K562 (cell line): ENCODE measurements around the gene SUPT3H. TPM values are rescaled to one million over a fixed set of nuclear protein-coding genes. Genes with fewer than 3 reads are reported as not detected.

ENCODE experiments used
- ATAC-seq: fragments of 200-7000 bp; cut with Tn5 transposase; 3 replicates; pipeline ENCODE4 v1.9.1; 2020; ENCODE audit warnings: moderate library complexity
- BruUV-seq: library from RNA; stranded (reverse); fragments of 400-500 nt; replicated peaks from 2 replicates; lab custom pipeline; 2021; lab: Mats Ljungman, UMichigan
- CTCF ChIA-PET: fragments of 300-600 bp; formaldehyde crosslinking; extraction: SDS; loops from one replicate; lab custom pipeline; 2021; ENCODE audit warnings: low intra/inter-chr PET ratio; lab: Yijun Ruan, JAX
- POLR2A ChIA-PET: fragments of 300-600, 350-650 bp; sonication (Branson Sonifier 250); formaldehyde crosslinking; extraction: SDS; loops from one replicate; lab custom pipeline; 2021; ENCODE audit warnings: antibody characterized with exemption, inconsistent platforms; lab: Yijun Ruan, JAX
- DNase-seq, 4 experiments: peaks; one replicate each; pipeline versions ENCODE4 v3.0.0 to v3.0.0-alpha.2; 2011 to 2018; ENCODE audit warnings: low spot score in 3 of 4, mixed read lengths in 3 of 4; ENCODE audit errors: extremely low read depth in 1 of 4
- FAIRE-seq: peaks from 2 replicates; lab custom pipeline; 2011; peaks lifted over from hg19 to GRCh38; lab: Jason Lieb, UNC
- H2AFZ ChIP-seq: 2 replicates; pipeline ENCODE4 v1.6.0; 2011; ENCODE audit warnings: low read depth, low read length, control low read depth, inconsistent platforms
- H3K27ac ChIP-seq: fragments of 200-600 bp; 3 replicates; pipeline ENCODE4 v1.8.0; 2011; ENCODE audit warnings: low read depth, mild to moderate bottlenecking, control low read depth, inconsistent platforms, low read length, moderate library complexity, mixed read lengths; ENCODE audit errors: extremely low read depth
- H3K27me3 ChIP-seq, 2 experiments: fragments of 300-600 bp in 1 of 2; 2 replicates in 1 of 2; 3 replicates in 1 of 2; pipeline versions ENCODE4 v1.6.0 to v1.8.0; 2011; ENCODE audit warnings: inconsistent platforms in 2 of 2, low read length in 2 of 2, mild to moderate bottlenecking in 1 of 2, mixed read lengths in 1 of 2, moderate library complexity in 1 of 2; ENCODE audit not compliant: control insufficient read depth in 2 of 2, insufficient read depth in 2 of 2
- H3K36me3 ChIP-seq: fragments of 300-600 bp; 3 replicates; pipeline ENCODE4 v1.8.0; 2011; ENCODE audit warnings: mild to moderate bottlenecking, low read length, inconsistent platforms; ENCODE audit not compliant: control insufficient read depth, insufficient read depth
- H3K4me1 ChIP-seq, 2 experiments: fragments of 200-600 bp in 1 of 2; replicated peaks in 1 of 2; 2 replicates in 1 of 2; 3 replicates in 1 of 2; pipeline versions ENCODE4 v1.5.1 to v1.8.0; 2011; ENCODE audit warnings: inconsistent platforms in 2 of 2, low read length in 2 of 2, mild to moderate bottlenecking in 1 of 2, mixed read lengths in 1 of 2, moderate library complexity in 1 of 2; ENCODE audit not compliant: control insufficient read depth in 2 of 2, insufficient read depth in 2 of 2
- H3K4me2 ChIP-seq: 2 replicates; pipeline ENCODE4 v1.6.1; 2011; ENCODE audit warnings: low read length, control low read depth, inconsistent platforms, mixed read lengths; ENCODE audit not compliant: insufficient read depth
- H3K4me3 ChIP-seq: fragments of 200-600 bp; sonication (generic), shearing (Covaris generic); 2 replicates; pipeline ENCODE4 v1.5.1; 2016; ENCODE audit warnings: control low read depth, inconsistent platforms
- H3K79me2 ChIP-seq: fragments of 200-600 bp; 3 replicates; pipeline ENCODE4 v1.8.0; 2011; ENCODE audit warnings: low read length, inconsistent platforms; ENCODE audit not compliant: control insufficient read depth, insufficient read depth
- H3K9ac ChIP-seq, 2 experiments: 2 replicates each; pipeline versions ENCODE4 v1.6.0 to v1.6.1; 2011; ENCODE audit warnings: low read depth in 2 of 2, low read length in 2 of 2, control low read depth in 1 of 2, inconsistent platforms in 1 of 2, mild to moderate bottlenecking in 1 of 2, mixed read lengths in 1 of 2; ENCODE audit not compliant: insufficient read depth in 1 of 2
- H3K9me1 ChIP-seq: one replicate; pipeline ENCODE4 v1.6.0; 2011; ENCODE audit warnings: inconsistent platforms, mild to moderate bottlenecking, low read length, moderate library complexity; ENCODE audit not compliant: control insufficient read depth, insufficient read depth
- H3K9me3 ChIP-seq: replicated peaks from 2 replicates; pipeline ENCODE4 v1.5.1; 2011; ENCODE audit warnings: low read depth, low read length, inconsistent platforms; ENCODE audit not compliant: control insufficient read depth, insufficient read depth
- H4K20me1 ChIP-seq: replicated peaks from 2 replicates; pipeline ENCODE4 v1.6.1; 2011; ENCODE audit warnings: low read length, inconsistent platforms, mixed read lengths; ENCODE audit not compliant: control insufficient read depth, insufficient read depth
- MGA ChIP-seq: fragments of 450-650 bp; IDR thresholded peaks from 2 replicates; pipeline ENCODE4 v1.6.1; 2016; ENCODE audit warnings: mild to moderate bottlenecking, moderate library complexity
- SNIP1 ChIP-seq: fragments of 450-650 bp; IDR thresholded peaks from 2 replicates; pipeline ENCODE4 v1.7.1; 2017; ENCODE audit warnings: low read depth, mild to moderate bottlenecking
- TOE1 ChIP-seq, 2 experiments: fragments of 450-650 bp in 1 of 2; sonication (generic) in 1 of 2; formaldehyde crosslinking in 1 of 2; IDR thresholded peaks; 2 replicates each; pipeline versions ENCODE4 v1.7.1 to v1.8.0; 2016 to 2022; ENCODE audit warnings: borderline replicate concordance in 2 of 2, mild to moderate bottlenecking in 2 of 2, antibody characterized with exemption in 1 of 2, inconsistent platforms in 1 of 2, low read depth in 1 of 2, missing genetic modification reagents in 1 of 2, moderate library complexity in 1 of 2
- ZNF134 ChIP-seq: fragments of 250-450 bp; sonication (Bioruptor Pico); conservative IDR thresholded peaks from 2 replicates; pipeline ENCODE4 v1.4.0; 2020
- WGBS: fragments of 100-300 bp; shearing (Covaris generic); methylation state at CpG from one replicate; pipeline ENCODE4 v1.1.6; 2016; ENCODE audit warnings: low coverage, mixed read lengths; ENCODE audit not compliant: insufficient coverage; ENCODE audit errors: missing lambda C conversion rate; 5-methylcytosine and 5-hydroxymethylcytosine counted together
- in situ Hi-C: fragments of 300-500 bp; cut with MboI; formaldehyde crosslinking; loops from 4 replicates; pipeline ENCODE4 v1.15.0; 2018; ENCODE audit warnings: inconsistent platforms, mixed read lengths
- intact Hi-C: fragments of 100-400 bp; cut with micrococcal nuclease; formaldehyde crosslinking; loops from 2 replicates; pipeline ENCODE4 v1.14.2; 2022
- polyA plus RNA-seq, 8 experiments: library from polyadenylated mRNA; depleted of rRNA in 4 of 8; stranded (reverse) in 5 of 8; unstranded in 3 of 8; fragments of >200 nt; fragmentation: Nextera tagmentation in 2 of 8; fragmentation: Illumina TruSeq in 1 of 8; extraction: Ambion mirVana in 2 of 8; extraction: Trizol in 1 of 8; gene quantifications; 2 replicates each; pipeline versions ENCODE4 v1.2.1 to v1.2.3, GENCODE V29; 2011 to 2014; ENCODE audit warnings: inconsistent platforms in 1 of 8, missing spikeins in 1 of 8
- total RNA-seq, 7 experiments: library from RNA; depleted of rRNA in 6 of 7; stranded (reverse); fragments of >200 nt in 6 of 7; fragmentation: Illumina TruSeq in 2 of 7; extraction: Trizol in 2 of 7; gene quantifications; 2 replicates each; pipeline versions ENCODE4 v1.2.1 to v1.2.3, GENCODE V29; 2011 to 2021; ENCODE audit warnings: low replicate concordance in 1 of 7

Gene SUPT3H
- total and polyA plus RNA-seq, 9 of the 15 experiments (the other 6 are each of a cell fraction or from before 2014, with no cell fraction given) = 7.2 to 16.3 (median 11.9) TPM

- TF ChIP-seq TOE1 (IDR thresholded peaks at IDR 0.05; ENCODE audit: borderline replicate concordance) = no peak
- no peak for TF ChIP-seq TOE1 (CRISPR knock-in tag; IDR thresholded peaks at IDR 0.05; ENCODE audit: borderline replicate concordance, low read depth)
- TF ChIP-seq SNIP1 = no peak
Measured at GRCh38 chr6:45026003-45026516, 351.7 kb downstream of the SUPT3H start (continued).

GRCh38 chr6:45024610-45025009, 353.1 kb downstream of the SUPT3H start:
- no peak for ATAC-seq
- Histone ChIP-seq H3K9ac (no peak overlapping the region), H3K4me3 (no peak overlapping the region), H2AFZ (no peak overlapping the region), H3K27me3 (no peaks in the 10 kb centered on the region), H3K79me2 (no peaks in the 10 kb centered on the region), H3K27ac (no peak overlapping the region), H3K9me3 (no peaks in the 10 kb centered on the region), H3K36me3 (no peaks in the 10 kb centered on the region), H3K4me2 (no peak overlapping the region), H3K4me1 (no peaks in the 10 kb centered on the region), H3K9me1 (no peaks in the 10 kb centered on the region), H4K20me1 (no peaks in the 10 kb centered on the region)
- no peak for DNase-seq
- TF ChIP-seq ZNF134 (CRISPR knock-in tag) (peak; percentile 94), MGA (no peak)
- no peak for FAIRE-seq
- in situ Hi-C loops (no loop called here), intact Hi-C loops (no loop called here)
- WGBS = 67% methylated on average over 3 of the region's 3 CpGs
- no TSS peak for BruUV-seq
- ChIA-PET CTCF (no interaction called here), POLR2A (no interaction called here)
